Right ventricle myocardium superior (tissue), 1 donor: Measurements from ENCODE around the gene EPB42. TPM values are rescaled to one million over a fixed set of nuclear protein-coding genes. Genes with fewer than 3 reads are reported as not detected.
A peak's percentile ranks its signal among the peaks of the same experiment; 100 is the strongest.
"Not testable (repeated sequence)": the region's sequence is repeated elsewhere in the genome, so short reads cannot be mapped to it uniquely, and the experiment has no call there.

ENCODE experiments used
- ATAC-seq: fragments of 200-7000 bp; cut with Tn5 transposase; one replicate; pipeline ENCODE4 v1.9.1; 2020; ENCODE audit warnings: mild to moderate bottlenecking; ENCODE audit not compliant: poor library complexity
- DNase-seq: peaks from one replicate; pipeline ENCODE4 v3.0.0-alpha.2; 2020
- intact Hi-C: fragments of 100-400 bp; cut with DNase I; formaldehyde crosslinking; loops from one replicate; pipeline ENCODE4 v1.11.2; 2022
- total RNA-seq: library from RNA; stranded (reverse); fragmentation: NEBNext Ultra II Directional; extraction: Animal tissue kit (Norgen Biotek cat#: 25700); gene quantifications from one replicate; pipeline ENCODE4 v1.2.1, GENCODE V29; 2021
- donor health status: DM: no; HTN: yes; CAD: no; lungs with severe emphysema.

The EPB42 gene
- total RNA-seq, 1 donor from 2014 or later: 0.24 TPM

- ATAC-seq: no peak
- intact Hi-C loops: no loop called here
- DNase-seq: no peak
Measured at GRCh38 chr15:43243020-43243645, 22.3 kb upstream of the EPB42 start.

GRCh38 chr15:43242616-43243015 is 21.8 kb upstream of the EPB42 start:
- ATAC-seq: no peak
- intact Hi-C loops: no loop called here
- DNase-seq: no peak

- no peak for DNase-seq
- intact Hi-C loops: no loop called here
- peak; percentile 91 for ATAC-seq
Measured at GRCh38 chr15:43241100-43241499, 20.3 kb upstream of the EPB42 start.

- intact Hi-C loops: no loop called here
- DNase-seq (no peak), ATAC-seq (no peak)
Measured at GRCh38 chr15:43239732-43240491, 19.1 kb upstream of the EPB42 start.

GRCh38 chr15:43238671-43239131 is 17.9 kb upstream of the EPB42 start:
- DNase-seq (no peak), ATAC-seq (no peak)
- intact Hi-C loops: no loop called here

- ATAC-seq (no peak), DNase-seq (no peak)
- intact Hi-C loops: no loop called here
Measured at GRCh38 chr15:43237842-43238470, 17.1 kb upstream of the EPB42 start.

- no peak for ATAC-seq
- no peak for DNase-seq
- intact Hi-C loops: no loop called here
Measured at GRCh38 chr15:43235536-43235935, 14.7 kb upstream of the EPB42 start.

GRCh38 chr15:43232289-43232874 is 11.6 kb upstream of the EPB42 start:
- intact Hi-C loops: no loop called here
- DNase-seq (no peak), ATAC-seq (no peak)

- ATAC-seq: no peak
- intact Hi-C loops: no loop called here
Measured at GRCh38 chr15:43230640-43231115, 9.9 kb upstream of the EPB42 start.

GRCh38 chr15:43229977-43230376 is 9.2 kb upstream of the EPB42 start:
- DNase-seq: no peak
- intact Hi-C loops: no loop called here
- ATAC-seq: peak; percentile 78

More at GRCh38 chr15:43230640-43231115, 9.9 kb upstream of the EPB42 start:
- no peak for DNase-seq

- peak; percentile 47 for ATAC-seq
- intact Hi-C loops: no loop called here
- DNase-seq: no peak
Measured at GRCh38 chr15:43226436-43227305, 5.9 kb upstream of the EPB42 start.

GRCh38 chr15:43225950-43226255 is 5.1 kb upstream of the EPB42 start:
- not testable (repeated sequence) for DNase-seq, ATAC-seq
- intact Hi-C loops: loop anchor here (2.0 kb wide), 1 partner anchor 61 kb away; no protein-coding TSS in a partner anchor

- ATAC-seq (peak; percentile 87), DNase-seq (no peak)
- intact Hi-C loops: loop anchor here (2.0 kb wide), 1 partner anchor 61 kb away; no protein-coding TSS in a partner anchor
Measured at GRCh38 chr15:43225201-43225949, 4.6 kb upstream of the EPB42 start.

- intact Hi-C loops: no loop called here
- no peak for ATAC-seq
Measured at GRCh38 chr15:43221422-43221821, 604 bp upstream of the EPB42 start.

GRCh38 chr15:43219929-43220928 is 589 bp downstream of the EPB42 start:
- DNase-seq (no peak), ATAC-seq (no peak)
- intact Hi-C loops: no loop called here

More at GRCh38 chr15:43221422-43221821, 604 bp upstream of the EPB42 start:
- DNase-seq: no peak

- intact Hi-C loops: no loop called here
- DNase-seq: no peak
- ATAC-seq: no peak
Measured at GRCh38 chr15:43218908-43219706, 1.7 kb downstream of the EPB42 start.
